Subcutaneous adipose tissue (tissue), 4 donors: Measurements from ENCODE around the gene PYDC1. TPM values are rescaled to one million over a fixed set of nuclear protein-coding genes. Genes with fewer than 3 reads are reported as not detected.

Experiments used
- CTCF ChIP-seq: fragments of 450-650 bp; IDR thresholded peaks from one replicate; pipeline ENCODE4 v1.5.1; 2016; ENCODE audit warnings: low read depth, mild to moderate bottlenecking, control low read depth, antibody characterized with exemption, moderate library complexity
- total RNA-seq, 4 donors: library from RNA; depleted of rRNA; stranded (reverse); fragments of >200 nt; gene quantifications; one replicate each; pipeline ENCODE4 v1.1.0, GENCODE V29; 2016

The PYDC1 gene
- total RNA-seq = not detected

- no peak for TF ChIP-seq CTCF
Observed at GRCh38 chr16:31216422-31217135, at the start of gene PYDC1. PYDC1 (minus strand) TSS chr16:31217135; CDS start chr16:31217028, 107 bp downstream.

GRCh38 chr16:31265329-31266245 is 48.7 kb upstream of the PYDC1 start:
- no peak for TF ChIP-seq CTCF

- TF ChIP-seq CTCF = no peak
Observed at GRCh38 chr16:31262084-31262483, 45.1 kb upstream of the PYDC1 start.

- TF ChIP-seq CTCF = no peak
Observed at GRCh38 chr16:31260136-31260931, 43.4 kb upstream of the PYDC1 start.

- no peak for TF ChIP-seq CTCF
Observed at GRCh38 chr16:31258366-31258765, 41.4 kb upstream of the PYDC1 start.

GRCh38 chr16:31256466-31256865 is 39.5 kb upstream of the PYDC1 start:
- TF ChIP-seq CTCF = no peak
